GM12873 (cell line): ENCODE data around the gene ANKMY1.
A peak's percentile ranks its signal among the peaks of the same experiment; 100 is the strongest.

Source experiments
- CTCF ChIP-seq: IDR thresholded peaks from 2 replicates; pipeline ENCODE4 v1.5.1; 2012; ENCODE audit warnings: low read depth, mild to moderate bottlenecking, moderate library complexity, low read length, control low read depth; ENCODE audit not compliant: insufficient read depth; ENCODE audit errors: missing control alignments

The ANKMY1 gene

DNA sequence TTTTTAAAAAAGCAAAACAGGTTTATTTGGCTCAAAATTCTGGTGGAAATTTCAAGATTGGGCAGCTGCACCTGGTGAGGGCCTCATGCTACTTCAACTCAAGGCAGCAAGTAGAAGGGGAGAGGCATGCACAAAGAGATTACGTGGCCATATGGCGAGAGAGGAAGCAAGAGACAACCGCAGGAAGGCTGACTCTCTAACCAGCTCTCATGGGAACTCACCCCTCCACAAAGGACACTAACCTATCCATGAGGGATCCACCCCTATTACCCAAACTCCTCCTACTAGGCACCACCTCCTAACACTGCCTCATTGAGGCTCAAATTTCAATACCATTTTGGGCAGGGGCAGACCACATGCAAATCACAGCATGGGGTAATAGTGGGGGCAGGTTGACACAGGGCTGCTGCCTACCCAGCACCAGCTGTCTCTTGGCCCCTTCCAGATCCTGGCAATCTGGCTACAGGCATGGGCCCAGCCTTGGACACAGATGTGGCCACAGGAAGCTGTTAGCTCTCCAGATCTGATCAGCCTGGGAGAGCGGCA is 26.8 kb upstream of the ANKMY1 start:
- no peak for TF ChIP-seq CTCF

- no peak for TF ChIP-seq CTCF
These were observed 26.0 kb upstream of the ANKMY1 start for GRCh38 chr2:240583774-240584173.

- TF ChIP-seq CTCF = no peak
These were observed 25.0 kb upstream of the ANKMY1 start for GRCh38 chr2:240582781-240583180.

GRCh38 chr2:240581811-240582210 is 24.0 kb upstream of the ANKMY1 start:
- no peak for TF ChIP-seq CTCF

DNA sequence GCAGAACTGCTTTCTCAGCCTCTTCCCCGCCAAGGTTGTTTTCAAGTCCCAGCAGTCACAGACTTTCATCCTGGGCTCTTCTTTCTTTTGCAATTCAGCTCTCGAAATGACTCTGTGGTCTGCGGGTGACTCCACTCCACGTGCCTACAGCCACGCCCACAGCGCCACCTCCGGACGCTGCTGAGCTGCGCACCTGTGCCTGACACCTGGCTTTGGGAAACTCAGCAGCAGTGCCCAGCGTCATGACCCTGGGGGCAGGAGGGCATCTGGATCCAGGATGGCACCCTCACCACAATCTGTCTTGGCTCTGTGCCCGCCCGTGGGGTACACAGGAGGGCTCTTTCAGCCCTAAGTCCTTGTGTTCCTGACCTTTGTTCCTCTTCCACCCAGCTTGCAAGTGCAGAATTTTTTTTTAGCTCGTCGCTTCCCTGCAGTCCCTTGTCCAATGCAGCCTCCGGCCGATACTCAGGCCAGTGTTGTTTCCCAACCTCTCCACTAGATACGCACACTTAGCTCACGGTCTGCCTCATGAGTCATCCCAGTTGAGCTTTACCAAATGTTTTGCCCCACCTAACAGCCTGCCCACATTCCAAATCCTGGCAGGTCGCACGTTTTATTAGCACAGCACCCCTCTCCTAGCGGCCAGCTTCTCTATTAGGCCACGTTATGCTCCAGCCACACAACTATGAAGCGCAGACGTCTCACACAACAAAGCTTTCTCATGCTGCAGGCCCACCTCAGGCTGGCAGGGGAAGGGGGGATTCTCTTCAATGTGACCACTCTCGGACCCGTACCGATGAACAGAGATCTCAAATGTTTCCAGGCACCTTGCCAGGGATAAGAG is 22.2 kb upstream of the ANKMY1 start:
- TF ChIP-seq CTCF = peak; percentile 84

DNA sequence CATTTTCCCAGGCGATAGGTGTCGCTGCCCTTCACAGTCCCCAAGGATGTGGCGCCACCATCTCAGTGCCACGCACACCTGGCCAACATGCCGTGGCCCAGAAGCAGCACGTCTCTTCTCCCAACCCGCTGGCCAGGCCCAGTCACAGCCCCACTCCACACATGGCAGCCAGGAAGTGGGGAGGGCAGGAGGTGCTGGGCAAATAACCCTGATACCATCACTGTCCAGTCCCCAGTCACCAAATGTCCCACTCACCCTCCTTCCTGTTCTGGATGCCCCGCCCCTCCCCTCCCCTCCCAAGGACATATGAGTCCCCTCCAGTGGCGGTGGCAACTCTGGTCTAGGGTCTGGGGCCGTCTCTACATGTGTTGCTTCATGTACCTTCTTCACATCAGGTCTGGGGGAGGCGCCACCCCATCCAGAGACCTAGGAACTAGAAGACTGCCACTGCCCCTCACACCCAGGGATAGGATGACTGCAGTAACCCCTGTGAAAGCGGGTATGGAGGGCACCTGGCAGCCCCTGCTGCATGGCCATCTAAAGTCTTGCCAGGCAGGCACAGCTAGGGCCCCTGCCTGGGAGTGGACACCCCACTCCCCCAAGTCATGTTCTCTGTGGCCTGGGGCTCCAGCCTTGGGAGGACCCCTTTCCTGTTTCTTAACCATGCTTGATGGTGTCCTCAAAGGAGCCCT is 21.4 kb upstream of the ANKMY1 start:
- no peak for TF ChIP-seq CTCF

- TF ChIP-seq CTCF = no peak
These were observed 20.7 kb upstream of the ANKMY1 start for GRCh38 chr2:240578488-240578887.
